Measurements from ENCODE around the gene NADSYN1. TPM values are rescaled to one million over a fixed set of nuclear protein-coding genes. Genes with fewer than 3 reads are reported as not detected.
A peak's percentile ranks its signal among the peaks of the same experiment; 100 is the strongest.

NADSYN1 gene
- total RNA-seq, 1 donor from 2014 or later: 55.4 TPM

DNA sequence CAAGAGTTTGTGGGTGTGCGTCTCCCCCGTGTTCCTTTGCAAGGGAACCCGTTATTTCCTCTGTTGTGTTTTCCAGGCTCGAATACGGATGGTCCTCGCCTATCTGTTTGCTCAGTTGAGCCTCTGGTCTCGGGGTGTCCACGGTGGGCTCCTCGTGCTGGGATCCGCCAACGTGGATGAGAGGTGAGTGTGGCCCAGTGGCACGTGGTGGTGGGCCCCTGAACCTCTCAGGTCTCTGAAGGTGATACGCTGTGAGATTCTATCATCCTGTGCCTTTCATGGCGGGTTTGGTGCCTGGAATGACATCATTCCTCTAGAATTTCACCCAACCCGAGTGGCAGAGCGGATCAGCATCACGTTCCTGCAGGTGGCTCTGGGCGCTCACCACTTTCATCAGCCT, 32.5 kb downstream of the NADSYN1 start:
- no peak overlapping the region for H3K4me3 Mint-ChIP-seq (ENCODE audit: unreplicated experiment)
- no peaks in the 10 kb centered on the region for H3K27me3 Mint-ChIP-seq (ENCODE audit: unreplicated experiment)
- TF ChIP-seq, protein P1, sequence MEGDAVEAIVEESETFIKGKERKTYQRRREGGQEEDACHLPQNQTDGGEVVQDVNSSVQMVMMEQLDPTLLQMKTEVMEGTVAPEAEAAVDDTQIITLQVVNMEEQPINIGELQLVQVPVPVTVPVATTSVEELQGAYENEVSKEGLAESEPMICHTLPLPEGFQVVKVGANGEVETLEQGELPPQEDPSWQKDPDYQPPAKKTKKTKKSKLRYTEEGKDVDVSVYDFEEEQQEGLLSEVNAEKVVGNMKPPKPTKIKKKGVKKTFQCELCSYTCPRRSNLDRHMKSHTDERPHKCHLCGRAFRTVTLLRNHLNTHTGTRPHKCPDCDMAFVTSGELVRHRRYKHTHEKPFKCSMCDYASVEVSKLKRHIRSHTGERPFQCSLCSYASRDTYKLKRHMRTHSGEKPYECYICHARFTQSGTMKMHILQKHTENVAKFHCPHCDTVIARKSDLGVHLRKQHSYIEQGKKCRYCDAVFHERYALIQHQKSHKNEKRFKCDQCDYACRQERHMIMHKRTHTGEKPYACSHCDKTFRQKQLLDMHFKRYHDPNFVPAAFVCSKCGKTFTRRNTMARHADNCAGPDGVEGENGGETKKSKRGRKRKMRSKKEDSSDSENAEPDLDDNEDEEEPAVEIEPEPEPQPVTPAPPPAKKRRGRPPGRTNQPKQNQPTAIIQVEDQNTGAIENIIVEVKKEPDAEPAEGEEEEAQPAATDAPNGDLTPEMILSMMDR (IDR thresholded peaks at IDR 0.05): no peak
- H3K27ac Mint-ChIP-seq (ENCODE audit: unreplicated experiment): no peak overlapping the region
- no peaks in the 10 kb centered on the region for H3K9me3 Mint-ChIP-seq (ENCODE audit: unreplicated experiment)
- no peak for DNase-seq (ENCODE audit: extremely low spot score, unreplicated experiment)
- peaks cover 52% of the 10 kb centered on the region for H3K36me3 Mint-ChIP-seq (ENCODE audit: unreplicated experiment)
- peaks cover 21% of the 10 kb centered on the region for H3K4me1 Mint-ChIP-seq (ENCODE audit: unreplicated experiment)

- no peak for DNase-seq (ENCODE audit: extremely low spot score, unreplicated experiment)
- Mint-ChIP-seq H3K36me3 (ENCODE audit: unreplicated experiment) (peaks cover 51% of the 10 kb centered on the region), H3K9me3 (ENCODE audit: unreplicated experiment) (no peaks in the 10 kb centered on the region), H3K4me1 (ENCODE audit: unreplicated experiment) (peaks cover 21% of the 10 kb centered on the region), H3K27ac (ENCODE audit: unreplicated experiment) (no peak overlapping the region), H3K27me3 (ENCODE audit: unreplicated experiment) (no peaks in the 10 kb centered on the region), H3K4me3 (ENCODE audit: unreplicated experiment) (no peak overlapping the region)
- TF ChIP-seq, protein P1 (IDR thresholded peaks at IDR 0.05): no peak
These were observed 33.3 kb downstream of the NADSYN1 start for GRCh38 chr11:71486320-71486719.

DNA sequence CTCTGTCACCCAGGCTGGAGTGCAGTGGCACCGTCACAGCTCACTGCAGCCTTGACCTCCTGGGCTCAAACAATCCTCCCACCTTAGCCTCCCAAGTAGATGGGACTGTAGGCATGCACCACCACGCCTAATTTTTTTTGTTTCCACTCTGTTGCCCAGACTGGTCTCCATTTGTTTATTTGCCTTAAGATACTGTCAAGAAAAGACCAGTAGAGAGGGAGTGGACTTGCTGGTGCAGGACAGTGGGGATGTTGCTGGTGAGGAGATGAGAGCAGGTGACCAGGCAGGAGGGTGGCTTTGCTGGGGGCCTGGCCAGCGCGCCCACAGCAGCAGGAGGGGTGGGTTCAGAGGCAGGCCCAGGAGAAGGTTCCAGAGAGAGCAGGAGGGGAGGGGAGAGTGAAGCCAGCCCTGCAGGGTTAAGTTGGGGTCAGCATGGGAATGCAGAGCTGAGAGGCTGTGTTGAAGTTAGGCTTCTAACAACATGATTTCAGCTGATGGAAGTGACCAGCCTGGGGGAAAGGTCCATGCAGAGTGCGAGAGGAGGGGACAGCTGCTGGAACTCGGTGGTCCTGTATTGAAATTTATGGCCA, 35.8 kb downstream of the NADSYN1 start:
- H3K36me3 Mint-ChIP-seq (ENCODE audit: unreplicated experiment): peaks cover 54% of the 10 kb centered on the region
- H3K4me1 Mint-ChIP-seq (ENCODE audit: unreplicated experiment): peaks cover 21% of the 10 kb centered on the region
- H3K4me3 Mint-ChIP-seq (ENCODE audit: unreplicated experiment): no peak overlapping the region
- no peaks in the 10 kb centered on the region for H3K27me3 Mint-ChIP-seq (ENCODE audit: unreplicated experiment)
- TF ChIP-seq, protein P1 (IDR thresholded peaks at IDR 0.05): no peak
- peak; percentile 68 for DNase-seq (ENCODE audit: extremely low spot score, unreplicated experiment)
- no peaks in the 10 kb centered on the region for H3K9me3 Mint-ChIP-seq (ENCODE audit: unreplicated experiment)
- H3K27ac Mint-ChIP-seq (ENCODE audit: unreplicated experiment): no peak overlapping the region

DNA sequence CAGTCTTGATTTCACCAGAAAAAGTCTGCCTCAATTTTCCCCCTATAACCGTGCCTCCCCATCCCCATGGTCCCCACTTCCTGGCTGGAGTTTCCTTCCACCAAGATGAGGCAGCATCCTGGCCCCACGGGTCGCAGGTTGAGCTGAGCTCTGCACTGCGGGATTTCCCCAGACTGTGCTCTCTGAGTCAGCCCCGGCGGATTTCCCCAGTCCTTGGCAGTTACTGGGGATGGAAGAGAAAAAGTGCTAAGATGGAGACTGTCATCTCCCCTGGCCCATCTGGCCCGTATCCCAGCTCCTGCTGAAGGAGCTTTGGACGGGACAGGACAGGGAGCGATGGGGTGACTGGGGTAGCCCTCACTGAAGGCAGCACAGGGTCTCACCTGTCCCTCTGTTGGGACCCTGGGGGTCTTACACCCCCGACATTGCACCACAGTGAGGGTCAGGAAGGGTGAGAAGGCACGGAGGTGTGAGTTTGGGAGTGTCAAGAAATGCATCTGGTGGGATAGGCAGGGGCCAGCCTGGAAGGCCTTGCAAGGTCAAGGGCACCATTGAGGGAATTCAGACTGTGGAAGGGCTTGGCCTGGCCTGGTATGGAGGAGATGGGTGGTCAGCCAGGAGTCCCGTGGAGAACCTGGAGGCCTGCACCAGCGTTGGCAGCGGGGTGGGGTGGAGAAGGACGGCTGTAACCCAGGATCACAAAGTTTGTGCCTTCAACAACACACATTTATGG, 36.5 kb downstream of the NADSYN1 start:
- Mint-ChIP-seq H3K27ac (ENCODE audit: unreplicated experiment) (peak overlapping the region; percentile 24), H3K4me3 (ENCODE audit: unreplicated experiment) (no peak overlapping the region), H3K36me3 (ENCODE audit: unreplicated experiment) (peaks cover 53% of the 10 kb centered on the region), H3K27me3 (ENCODE audit: unreplicated experiment) (no peaks in the 10 kb centered on the region), H3K9me3 (ENCODE audit: unreplicated experiment) (no peaks in the 10 kb centered on the region), H3K4me1 (ENCODE audit: unreplicated experiment) (peaks cover 21% of the 10 kb centered on the region)
- peak; percentile 80 for DNase-seq (ENCODE audit: extremely low spot score, unreplicated experiment)
- TF ChIP-seq, protein P1 (IDR thresholded peaks at IDR 0.05): no peak

- H3K9me3 Mint-ChIP-seq (ENCODE audit: unreplicated experiment): no peaks in the 10 kb centered on the region
- TF ChIP-seq, protein P1 (IDR thresholded peaks at IDR 0.05): no peak
- H3K4me1 Mint-ChIP-seq (ENCODE audit: unreplicated experiment): peaks cover 21% of the 10 kb centered on the region
- DNase-seq (ENCODE audit: extremely low spot score, unreplicated experiment): peak; percentile 66
- no peak overlapping the region for H3K4me3 Mint-ChIP-seq (ENCODE audit: unreplicated experiment)
- H3K27ac Mint-ChIP-seq (ENCODE audit: unreplicated experiment): no peak overlapping the region
- no peaks in the 10 kb centered on the region for H3K27me3 Mint-ChIP-seq (ENCODE audit: unreplicated experiment)
- H3K36me3 Mint-ChIP-seq (ENCODE audit: unreplicated experiment): peaks cover 52% of the 10 kb centered on the region
These were observed 37.2 kb downstream of the NADSYN1 start for GRCh38 chr11:71490044-71490730.

Data from osteocyte (in vitro differentiated cells).